ENCODE measurements around the gene PRR18. TPM values are rescaled to one million over a fixed set of nuclear protein-coding genes. Genes with fewer than 3 reads are reported as not detected.

PRR18 gene
- total RNA-seq, 1 experiment from 2014 or later, result not detected

DNA sequence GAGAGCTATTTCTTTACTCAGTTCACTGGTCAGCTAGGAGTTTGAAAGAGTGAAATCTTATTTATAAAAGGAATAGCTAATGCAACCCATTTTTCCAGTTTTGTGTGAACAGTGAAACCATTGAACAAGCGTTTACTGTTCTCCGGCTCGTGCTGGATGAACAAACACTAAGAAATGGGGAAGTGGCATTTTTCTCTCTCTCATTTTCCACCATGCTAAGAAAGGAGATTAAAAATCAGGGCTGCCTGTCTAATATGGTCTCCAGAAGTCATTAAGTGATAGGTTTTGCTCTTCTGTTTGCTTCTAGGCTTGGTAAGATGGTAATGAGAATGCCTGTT lies 34.9 kb upstream of the PRR18 start:
- Histone ChIP-seq H3K4me2 (ENCODE audit: insufficient read depth, insufficient read length, low read length) (peak overlapping the region; percentile 97), H3K18ac (ENCODE audit: insufficient read length, low read depth, low read length) (no peak overlapping the region), H3K4me1 (ENCODE audit: insufficient read depth, low read length) (peaks cover 5% of the 10 kb centered on the region; the same call in 1 of the 2 replicates), H3K79me1 (ENCODE audit: insufficient read depth, low read depth, low read length, poor library complexity, severe bottlenecking) (peaks cover 14% of the 10 kb centered on the region), H3K79me2 (ENCODE audit: insufficient read depth, low read length) (peaks cover 32% of the 10 kb centered on the region), H4K5ac (ENCODE audit: insufficient read length, low read depth, low read length) (no peak overlapping the region), H3K9me3 (ENCODE audit: control insufficient read depth, low read depth, low read length) (no peaks in the 10 kb centered on the region), H3K4ac (ENCODE audit: low read depth, low read length) (no peak overlapping the region), H2AFZ (ENCODE audit: low read length) (no peak overlapping the region), H4K8ac (replicated peaks; ENCODE audit: insufficient read length, low read depth, low read length) (no peak overlapping the region), H4K91ac (ENCODE audit: insufficient read length, low read depth, low read length) (no peak overlapping the region), H3K27me3 (ENCODE audit: insufficient read depth, low read length) (no peaks in the 10 kb centered on the region), H2AK5ac (ENCODE audit: insufficient read length, low read length) (no peak overlapping the region), H3T11ph (ENCODE audit: low read length) (no peak overlapping the region), H4K20me1 (ENCODE audit: control insufficient read depth, insufficient read depth, insufficient read length) (no peaks in the 10 kb centered on the region), H2BK12ac (ENCODE audit: insufficient read length, low read depth, low read length) (no peak overlapping the region), H3K23ac (ENCODE audit: insufficient read length, low read depth, low read length) (no peak overlapping the region), H2BK5ac (ENCODE audit: insufficient read length, low read length) (no peak overlapping the region), H2BK15ac (ENCODE audit: low read depth, low read length) (no peak overlapping the region), H3K56ac (ENCODE audit: insufficient read length, low read depth, low read length) (no peak overlapping the region), H2BK120ac (ENCODE audit: low read depth, low read length, poor library complexity, severe bottlenecking) (no peak overlapping the region), H3K14ac (ENCODE audit: insufficient read depth, low read length) (no peak overlapping the region), H3K23me2 (ENCODE audit: insufficient read length, low read depth, low read length, poor library complexity, severe bottlenecking) (peaks cover 8% of the 10 kb centered on the region), H3K27ac (ENCODE audit: insufficient read length, low read depth, low read length) (no peak overlapping the region), H2BK20ac (ENCODE audit: low read depth, low read length, poor library complexity, severe bottlenecking) (no peak overlapping the region), H3K9ac (ENCODE audit: extremely low read depth, insufficient read length, low read length) (peak overlapping the region; percentile 95)
- WGBS (ENCODE audit: extremely low coverage, insufficient read length, low lambda C conversion rate), result no CpG with 5 or more reads among the region's 3 CpGs
- no peak overlapping the region for H3K27ac Mint-ChIP-seq
- no peak for TF ChIP-seq CTCF (conservative IDR thresholded peaks at IDR 0.05)
- H3K27me3 Mint-ChIP-seq (ENCODE audit: low read depth), result peaks cover 1% of the 10 kb centered on the region; the same call in 1 of the 2 replicates
- H3K36me3 Mint-ChIP-seq (ENCODE audit: insufficient read depth in 1 of 3, low read depth in 3 of 3), result peaks cover 0 to 3% (median 3%) of the 10 kb centered on the region in 3 experiments; a peak in 3 of 7 replicates
- peaks cover 10 to 16% of the 10 kb centered on the region in 2 experiments for H3K4me1 Mint-ChIP-seq
- peak overlapping the region; percentile 88 to 95 for H3K4me3 Mint-ChIP-seq
- DNase-seq, result no peak
- H3K9me3 Mint-ChIP-seq, result no peaks in the 10 kb centered on the region; a peak in 1 of 5 replicates
